ENCODE data around the gene REST.
"Not testable (repeated sequence)": the region's sequence is repeated elsewhere in the genome, so short reads cannot be mapped to it uniquely, and the experiment has no call there.

The REST gene, protein sequence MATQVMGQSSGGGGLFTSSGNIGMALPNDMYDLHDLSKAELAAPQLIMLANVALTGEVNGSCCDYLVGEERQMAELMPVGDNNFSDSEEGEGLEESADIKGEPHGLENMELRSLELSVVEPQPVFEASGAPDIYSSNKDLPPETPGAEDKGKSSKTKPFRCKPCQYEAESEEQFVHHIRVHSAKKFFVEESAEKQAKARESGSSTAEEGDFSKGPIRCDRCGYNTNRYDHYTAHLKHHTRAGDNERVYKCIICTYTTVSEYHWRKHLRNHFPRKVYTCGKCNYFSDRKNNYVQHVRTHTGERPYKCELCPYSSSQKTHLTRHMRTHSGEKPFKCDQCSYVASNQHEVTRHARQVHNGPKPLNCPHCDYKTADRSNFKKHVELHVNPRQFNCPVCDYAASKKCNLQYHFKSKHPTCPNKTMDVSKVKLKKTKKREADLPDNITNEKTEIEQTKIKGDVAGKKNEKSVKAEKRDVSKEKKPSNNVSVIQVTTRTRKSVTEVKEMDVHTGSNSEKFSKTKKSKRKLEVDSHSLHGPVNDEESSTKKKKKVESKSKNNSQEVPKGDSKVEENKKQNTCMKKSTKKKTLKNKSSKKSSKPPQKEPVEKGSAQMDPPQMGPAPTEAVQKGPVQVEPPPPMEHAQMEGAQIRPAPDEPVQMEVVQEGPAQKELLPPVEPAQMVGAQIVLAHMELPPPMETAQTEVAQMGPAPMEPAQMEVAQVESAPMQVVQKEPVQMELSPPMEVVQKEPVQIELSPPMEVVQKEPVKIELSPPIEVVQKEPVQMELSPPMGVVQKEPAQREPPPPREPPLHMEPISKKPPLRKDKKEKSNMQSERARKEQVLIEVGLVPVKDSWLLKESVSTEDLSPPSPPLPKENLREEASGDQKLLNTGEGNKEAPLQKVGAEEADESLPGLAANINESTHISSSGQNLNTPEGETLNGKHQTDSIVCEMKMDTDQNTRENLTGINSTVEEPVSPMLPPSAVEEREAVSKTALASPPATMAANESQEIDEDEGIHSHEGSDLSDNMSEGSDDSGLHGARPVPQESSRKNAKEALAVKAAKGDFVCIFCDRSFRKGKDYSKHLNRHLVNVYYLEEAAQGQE

DNA sequence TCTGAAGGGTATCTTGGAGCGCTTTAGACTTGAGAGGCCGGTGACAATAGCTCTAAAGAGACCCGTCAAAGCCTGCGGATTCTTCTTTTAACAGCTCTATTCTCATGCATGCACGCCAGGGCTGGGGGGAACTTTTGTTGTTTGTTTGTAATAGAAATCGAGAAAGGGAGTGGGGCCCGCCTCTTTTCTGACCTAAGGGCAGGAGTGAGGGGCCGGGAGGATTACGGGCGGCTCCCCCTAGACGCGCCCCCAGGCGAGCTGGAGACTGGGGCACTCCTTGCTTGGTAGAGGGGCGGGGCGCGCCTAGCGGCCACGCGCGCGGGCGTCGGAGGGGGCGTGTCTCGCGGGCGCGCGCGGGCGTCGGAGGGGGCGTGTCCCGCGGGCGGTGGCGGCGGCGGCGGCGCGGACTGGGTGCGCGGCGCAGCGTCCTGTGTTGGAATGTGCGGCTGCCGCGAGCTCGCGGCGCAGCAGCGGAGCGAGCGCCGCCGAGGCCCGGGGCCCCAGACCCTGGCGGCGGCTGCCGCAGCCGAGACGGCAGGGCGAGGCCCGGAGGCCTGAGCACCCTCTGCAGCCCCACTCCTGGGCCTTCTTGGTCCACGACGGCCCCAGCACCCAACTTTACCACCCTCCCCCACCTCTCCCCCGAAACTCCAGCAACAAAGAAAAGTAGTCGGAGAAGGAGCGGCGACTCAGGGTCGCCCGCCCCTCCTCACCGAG is at the start of gene REST:
Gene REST (plus strand): TSS at position 412 of the 717 bp plus-strand sequence. CDS start 2,739 bp downstream, outside the sequence.
- H3K4me3 ChIP-seq (ENCODE audit: low read depth, low read length), result peak within 1 kb of the TSS; percentile 94
- DNase-seq (ENCODE audit: low read depth), result no peak

DNA sequence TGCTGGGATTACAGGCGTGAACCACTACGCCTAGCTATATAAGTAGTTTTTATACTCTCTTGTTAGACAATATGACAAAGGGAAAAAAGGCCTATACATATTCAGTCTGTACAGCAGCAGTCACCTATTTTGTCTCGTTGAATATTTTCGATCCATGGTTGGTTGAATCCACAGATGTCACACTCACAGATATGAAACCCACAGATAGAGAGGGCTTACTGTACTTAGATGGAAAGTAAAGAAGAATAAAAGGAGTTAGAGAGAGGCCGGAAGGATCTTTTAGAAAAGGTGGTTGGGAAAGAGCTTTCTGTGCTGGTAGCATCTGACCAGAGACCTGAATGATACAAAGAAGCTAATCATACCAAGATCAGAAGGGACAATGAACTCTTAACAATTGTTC is 47.9 kb upstream of the REST start:
- no peak for DNase-seq (ENCODE audit: low read depth)
- no peak overlapping the region for H3K4me3 ChIP-seq (ENCODE audit: low read depth, low read length)

DNA sequence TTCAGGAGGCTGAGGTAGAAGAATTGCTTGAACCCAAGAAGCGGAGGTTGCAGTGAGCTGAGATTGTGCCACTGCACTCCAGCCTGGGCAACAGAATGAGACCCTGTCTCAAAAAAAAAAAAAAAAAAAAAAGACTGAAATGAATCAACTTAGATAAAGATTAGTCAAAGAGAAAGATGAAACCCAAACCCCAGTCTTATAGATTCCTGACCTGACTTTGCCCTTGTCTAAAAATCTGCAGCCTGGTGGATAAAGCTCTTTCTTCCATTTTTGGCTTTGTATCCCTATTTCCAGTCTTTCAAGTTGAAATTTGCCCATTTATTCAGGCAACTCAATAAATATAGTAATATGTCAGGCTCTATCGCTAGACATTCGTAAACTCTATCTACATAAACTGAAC is 46.9 kb upstream of the REST start:
- no peak for DNase-seq (ENCODE audit: low read depth)
- H3K4me3 ChIP-seq (ENCODE audit: low read depth, low read length), result no peak overlapping the region

DNA sequence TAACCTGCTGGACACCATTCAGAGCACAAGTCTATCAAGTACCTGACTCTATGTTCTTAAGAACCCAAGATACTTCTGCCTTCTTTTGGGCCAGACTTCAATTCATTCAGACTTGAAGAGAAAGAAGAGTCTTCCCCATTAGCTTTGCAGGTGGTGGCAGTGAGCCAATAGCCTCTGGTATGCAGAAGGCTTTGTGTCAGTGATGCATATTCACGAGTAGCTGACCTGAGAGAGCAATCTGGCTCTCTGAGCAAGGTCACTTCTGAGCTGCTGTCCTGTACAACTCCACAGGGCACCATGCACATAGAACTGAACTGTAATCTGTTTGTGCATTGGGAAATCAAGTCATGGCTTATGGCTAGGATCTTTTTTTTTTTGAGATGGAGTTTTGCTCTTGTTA is 46.3 kb upstream of the REST start:
- no peak overlapping the region for H3K4me3 ChIP-seq (ENCODE audit: low read depth, low read length)
- DNase-seq (ENCODE audit: low read depth), result no peak

DNA sequence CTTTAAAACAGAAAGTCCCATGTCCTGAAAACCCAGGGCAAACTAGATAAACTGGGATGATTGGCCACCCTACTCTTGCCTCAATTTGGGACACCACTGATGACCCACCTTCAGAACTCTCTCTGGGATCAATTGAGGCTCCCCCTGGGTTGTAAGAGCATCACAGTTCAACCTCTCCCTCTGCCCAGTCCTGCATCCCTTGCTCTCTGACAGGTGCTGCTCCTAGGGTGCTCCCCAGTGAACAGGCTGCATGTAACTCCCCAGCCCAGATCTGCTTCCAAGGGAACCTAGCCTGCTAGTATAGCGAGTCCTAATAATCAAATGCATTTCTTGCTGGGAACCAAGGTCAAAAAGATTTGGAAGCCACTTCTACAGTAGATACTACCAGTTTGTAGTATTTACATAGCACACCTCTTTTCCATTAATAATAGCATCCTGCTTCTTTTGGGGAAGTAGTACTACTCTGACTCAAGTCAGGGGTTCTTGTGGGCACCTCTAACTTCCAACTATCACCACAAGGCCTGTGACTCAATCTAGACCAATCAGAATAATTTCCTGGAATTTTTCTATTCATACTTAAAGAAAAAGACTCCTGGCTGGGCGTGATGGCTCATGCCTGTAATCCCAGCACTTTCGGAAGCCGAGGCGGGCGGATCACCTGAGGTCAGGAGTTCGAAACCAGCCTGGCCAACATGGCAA is 44.1 kb upstream of the REST start:
- no peak overlapping the region for H3K4me3 ChIP-seq (ENCODE audit: low read depth, low read length)
- no peak for DNase-seq (ENCODE audit: low read depth)

DNA sequence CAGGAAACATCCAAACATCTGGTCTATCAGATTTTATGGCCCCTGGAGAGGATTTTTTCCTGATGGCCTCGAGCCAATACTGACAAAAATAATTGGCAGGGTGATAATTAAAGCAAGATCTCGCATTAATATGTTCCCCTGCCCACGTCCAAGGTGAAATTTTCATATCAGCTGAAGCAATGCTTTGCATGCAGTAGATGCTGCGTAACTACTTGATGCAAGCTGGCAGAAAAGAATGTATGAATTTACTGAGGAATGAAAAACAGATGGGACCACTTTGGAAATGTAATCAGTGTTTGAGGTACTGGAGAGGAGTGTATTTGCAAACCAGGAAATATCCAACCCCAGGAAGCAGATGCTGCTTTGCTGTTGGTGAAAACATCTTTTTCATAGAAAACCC is 36.8 kb upstream of the REST start:
- no peak overlapping the region for H3K4me3 ChIP-seq (ENCODE audit: low read depth, low read length)

DNA sequence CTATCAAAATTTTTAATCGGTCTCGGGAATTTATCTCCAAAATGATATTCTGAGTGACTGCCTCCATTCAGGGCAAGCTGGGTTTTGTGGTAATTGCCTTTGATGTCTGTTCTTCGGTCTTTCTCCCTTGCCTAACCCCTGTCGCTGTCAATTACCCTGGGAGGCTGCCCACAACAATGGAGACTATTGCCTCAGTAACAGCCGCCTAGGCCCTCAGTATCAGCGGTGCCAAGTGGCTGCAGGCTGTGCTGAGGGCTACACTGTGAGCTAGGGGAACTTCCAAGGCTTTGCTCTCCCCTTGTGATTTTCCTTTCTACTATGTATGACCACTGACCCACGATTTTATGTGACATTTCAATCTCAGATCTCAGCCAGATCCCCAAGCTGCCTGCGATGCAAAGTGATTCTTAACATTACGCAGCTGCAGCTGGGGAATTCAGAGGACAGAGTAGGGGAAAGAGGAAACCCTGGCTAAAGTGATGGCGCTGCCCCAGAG is 36.3 kb upstream of the REST start:
- DNase-seq (ENCODE audit: low read depth), result no peak
- H3K4me3 ChIP-seq (ENCODE audit: low read depth, low read length), result no peak overlapping the region

More for the DNA sequence above, 36.8 kb upstream of the REST start:
- DNase-seq (ENCODE audit: low read depth), result no peak

DNA sequence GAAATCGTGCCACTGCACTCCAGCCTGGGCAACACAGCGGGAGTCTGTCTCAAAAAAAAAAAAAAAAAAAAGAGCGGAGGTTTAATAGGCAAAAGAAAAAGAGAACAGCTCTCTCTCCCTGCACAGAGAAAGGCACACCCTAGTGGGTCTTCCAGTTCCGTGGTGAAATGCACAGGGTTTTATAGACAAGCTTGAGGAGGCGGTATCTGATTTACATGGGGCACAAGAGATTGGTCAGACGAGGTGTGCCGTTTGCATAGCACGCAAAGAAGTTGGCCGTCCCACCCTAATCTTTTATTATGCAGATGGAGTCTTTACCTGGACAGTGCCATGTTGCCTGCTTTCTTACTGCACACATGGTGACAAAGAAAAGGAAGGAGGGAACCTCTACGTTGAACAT is 33.5 kb upstream of the REST start:
- no peak overlapping the region for H3K4me3 ChIP-seq (ENCODE audit: low read depth, low read length)
- DNase-seq (ENCODE audit: low read depth), result no peak

DNA sequence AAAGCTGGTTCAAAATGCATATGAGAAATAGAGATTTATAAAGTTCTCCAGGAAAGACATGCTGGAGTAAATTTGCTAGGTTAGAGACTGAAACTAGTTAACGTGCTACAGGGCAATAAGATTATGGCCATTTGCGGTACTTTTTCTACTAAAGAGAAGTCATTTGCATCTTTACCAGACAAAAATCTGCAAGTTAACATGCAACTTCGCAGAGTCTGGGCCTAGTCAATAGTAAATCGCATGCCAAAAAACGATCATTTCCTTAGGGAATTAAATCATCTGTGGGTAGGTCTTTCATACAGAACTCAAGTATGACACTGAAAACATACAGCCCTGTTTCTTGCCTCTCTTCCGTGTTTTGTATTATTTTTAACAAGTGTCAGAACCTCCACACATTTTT is 32.8 kb upstream of the REST start:
- DNase-seq (ENCODE audit: low read depth), result no peak
- H3K4me3 ChIP-seq (ENCODE audit: low read depth, low read length), result no peak overlapping the region

DNA sequence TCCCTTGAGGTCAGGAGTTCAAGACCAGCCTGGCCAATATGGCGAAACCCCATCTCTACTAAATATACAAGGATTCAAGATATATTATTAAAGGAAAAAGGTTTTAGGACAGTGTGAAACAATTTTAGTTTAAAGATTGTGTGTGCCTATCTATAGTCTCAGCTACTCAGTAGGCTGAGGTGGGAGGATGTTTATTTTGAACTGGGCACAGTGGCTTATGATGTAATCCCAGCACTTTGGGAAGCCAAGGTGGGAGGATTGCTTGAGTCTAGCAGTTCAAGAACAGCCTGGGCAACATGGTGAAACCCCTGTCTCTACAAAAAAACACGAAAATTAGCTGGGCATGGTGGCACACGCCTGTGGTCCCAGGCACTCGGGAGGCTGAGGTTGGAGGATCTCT is 31.4 kb upstream of the REST start:
- H3K4me3 ChIP-seq (ENCODE audit: low read depth, low read length), result no peak overlapping the region
- DNase-seq (ENCODE audit: low read depth), result no peak

DNA sequence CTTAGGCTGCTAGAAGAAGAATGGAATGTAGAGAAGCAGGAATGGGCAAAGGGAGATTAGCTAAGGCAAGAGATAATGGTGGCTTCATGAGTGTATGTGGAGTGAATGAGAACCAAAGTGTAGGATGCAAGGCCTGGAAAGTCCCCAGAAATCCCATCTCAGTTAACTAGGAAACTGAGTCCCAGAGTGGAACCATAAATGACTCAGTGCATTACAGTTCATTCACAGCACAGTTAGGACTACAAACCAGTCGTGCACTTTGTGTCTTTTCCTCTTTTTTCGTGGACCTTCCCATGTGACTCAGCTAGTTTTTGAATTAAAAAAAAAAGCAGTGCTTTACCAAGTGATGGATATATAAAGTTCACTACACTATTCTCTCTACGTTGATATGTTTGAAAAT is 27.7 kb upstream of the REST start:
- no peak overlapping the region for H3K4me3 ChIP-seq (ENCODE audit: low read depth, low read length)
- DNase-seq (ENCODE audit: low read depth), result no peak

DNA sequence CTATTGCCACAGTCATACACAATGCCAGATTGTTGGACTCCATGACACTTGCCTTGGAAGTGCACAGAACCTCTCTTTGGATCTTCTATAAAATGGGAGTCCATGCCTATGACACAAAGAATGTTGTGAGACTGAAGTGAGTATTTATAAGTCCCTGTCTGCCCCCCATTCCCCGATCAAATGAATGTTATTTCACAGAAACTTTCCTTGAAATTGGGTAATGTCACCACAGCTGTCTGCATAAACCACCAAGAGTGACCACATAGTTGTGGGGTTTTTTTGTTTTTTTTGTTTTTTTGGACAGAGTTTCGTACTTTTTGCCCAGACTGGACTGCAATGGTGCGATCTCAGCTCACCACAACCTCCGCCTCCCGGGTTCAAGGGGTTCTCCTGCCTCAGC is 27.1 kb upstream of the REST start:
- no peak overlapping the region for H3K4me3 ChIP-seq (ENCODE audit: low read depth, low read length)
- DNase-seq (ENCODE audit: low read depth), result no peak

DNA sequence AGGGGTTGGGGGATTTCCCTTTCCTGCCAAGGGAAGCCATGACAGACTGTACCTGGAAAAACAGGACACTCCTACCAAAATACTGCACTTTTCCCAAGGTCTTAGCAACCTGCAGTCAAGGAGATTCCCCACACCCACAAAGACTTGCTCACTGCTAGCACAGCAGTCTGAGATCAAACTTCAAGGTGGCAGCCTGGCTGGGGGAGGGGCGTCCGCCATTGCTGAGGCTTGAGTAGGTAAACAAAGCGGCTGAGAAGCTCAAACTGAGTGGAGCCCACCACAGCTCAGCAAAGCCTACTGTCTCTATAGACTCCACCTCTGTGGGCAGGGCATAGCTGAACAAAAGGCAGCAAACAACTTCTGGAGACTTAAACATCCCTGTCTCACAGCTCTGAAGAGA is 23.2 kb upstream of the REST start:
- H3K4me3 ChIP-seq (ENCODE audit: low read depth, low read length); DNase-seq (ENCODE audit: low read depth): not testable (repeated sequence)

DNA sequence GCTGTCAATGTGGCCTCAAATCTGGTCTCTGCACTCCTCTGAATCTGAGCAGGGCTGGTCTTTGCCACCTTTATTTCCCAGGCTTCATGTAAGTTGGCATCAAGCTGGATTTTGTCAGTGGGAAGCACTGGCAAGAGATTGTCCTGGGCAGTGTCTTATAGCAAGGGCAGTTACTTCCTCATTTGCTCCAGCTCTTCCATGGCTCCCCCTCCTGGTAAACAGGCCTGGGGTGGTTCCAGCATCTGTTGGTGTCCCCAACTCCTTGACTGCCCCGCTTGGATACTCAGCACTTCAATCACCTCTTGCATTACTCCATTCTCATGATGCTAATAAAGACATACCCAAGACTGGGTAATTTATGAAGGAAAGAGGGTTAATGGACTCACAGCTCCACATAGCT is 15.0 kb upstream of the REST start:
- no peak for DNase-seq (ENCODE audit: low read depth)

DNA sequence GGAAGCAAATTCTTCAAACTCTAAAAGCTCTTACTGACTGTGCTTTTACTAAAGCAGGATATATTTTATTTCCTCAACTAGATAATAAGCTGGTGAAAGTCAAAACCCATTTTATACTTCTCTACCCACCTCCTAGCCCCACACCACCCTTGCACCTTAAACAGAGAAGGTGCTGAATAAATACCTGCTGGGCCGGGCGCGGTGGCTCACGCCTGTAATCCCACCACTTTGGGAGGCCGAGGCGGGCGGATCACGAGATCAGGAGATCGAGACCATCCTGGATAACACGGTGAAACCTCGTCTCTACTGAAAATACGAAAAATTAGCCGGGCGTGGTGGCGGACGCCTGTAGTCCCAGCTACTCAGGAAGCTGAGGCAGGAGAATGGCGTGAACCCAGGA is 9.9 kb upstream of the REST start:
- H3K4me3 ChIP-seq (ENCODE audit: low read depth, low read length), result not testable (repeated sequence)

More for the DNA sequence above, 15.0 kb upstream of the REST start:
- H3K4me3 ChIP-seq (ENCODE audit: low read depth, low read length), result no peak overlapping the region

DNA sequence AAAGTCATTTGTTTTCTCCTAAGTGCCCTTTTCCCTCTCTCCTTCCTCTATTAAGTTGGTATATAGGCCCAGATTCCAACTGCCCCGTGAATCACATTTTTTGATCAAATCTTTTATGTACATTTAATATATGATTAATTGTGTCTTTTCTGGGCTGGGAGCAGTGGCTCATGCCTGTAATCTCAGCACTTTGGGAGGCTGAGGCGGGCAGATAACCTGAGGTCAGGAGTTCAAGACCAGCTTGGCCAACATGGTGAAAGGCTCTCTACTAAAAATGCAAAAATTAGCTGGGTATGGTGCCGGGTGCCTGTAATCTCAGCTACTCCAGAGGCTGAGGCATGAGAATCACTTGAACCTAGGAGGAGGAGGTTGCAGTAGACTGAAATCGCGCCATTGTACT is 7.5 kb upstream of the REST start:
- not testable (repeated sequence) for H3K4me3 ChIP-seq (ENCODE audit: low read depth, low read length); DNase-seq (ENCODE audit: low read depth)

More for the DNA sequence above, 9.9 kb upstream of the REST start:
- DNase-seq (ENCODE audit: low read depth), result not testable (repeated sequence)

DNA sequence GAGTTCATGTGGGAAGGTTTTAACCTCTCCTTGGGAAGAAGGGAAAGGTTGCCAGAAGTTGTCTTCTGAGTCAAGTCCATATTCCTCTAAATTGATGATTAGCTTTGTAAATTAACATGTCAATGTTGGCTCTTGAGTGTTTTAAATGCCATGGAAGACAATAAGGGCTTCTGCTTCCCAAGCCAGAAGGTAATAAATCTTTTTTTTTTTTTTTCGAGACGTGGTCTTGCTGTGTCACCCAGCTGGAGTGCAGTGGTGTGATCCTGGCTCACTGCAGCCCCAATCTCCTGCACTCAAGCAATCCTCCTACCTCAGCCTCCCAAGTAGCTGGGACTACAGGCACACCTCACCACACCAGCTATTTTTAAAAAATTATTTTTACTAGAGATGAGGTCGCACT is 5.0 kb upstream of the REST start:
- no peak for DNase-seq (ENCODE audit: low read depth)
- H3K4me3 ChIP-seq (ENCODE audit: low read depth, low read length), result no peak overlapping the region

DNA sequence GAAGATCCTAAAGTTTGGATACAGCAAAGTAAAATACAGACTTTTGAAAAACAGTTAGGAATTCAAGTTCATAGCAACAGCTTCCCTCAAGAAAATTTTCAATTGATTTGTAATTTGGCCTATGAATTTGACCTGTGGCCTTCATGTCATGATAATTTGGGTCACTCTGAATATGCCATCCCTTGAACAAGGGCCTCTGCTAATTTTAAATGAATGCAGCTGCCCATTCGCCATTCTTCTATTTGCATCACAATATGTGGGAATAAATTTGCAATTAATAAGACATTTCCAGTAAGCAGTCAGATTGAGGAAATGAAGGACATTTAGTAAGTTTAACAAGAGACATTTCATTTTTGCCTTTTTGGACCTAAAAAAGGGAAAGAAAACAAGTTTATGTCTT is 1.9 kb upstream of the REST start:
- no peak for DNase-seq (ENCODE audit: low read depth)
- H3K4me3 ChIP-seq (ENCODE audit: low read depth, low read length), result no peak overlapping the region

Measured in skeletal muscle cell (primary cell).